Stomach (tissue), 19 donors: ENCODE results near the gene GTPBP10. TPM values are rescaled to one million over a fixed set of nuclear protein-coding genes. Genes with fewer than 3 reads are reported as not detected.

Experiments
- DNase-seq, 2 donors: peaks; one replicate each; pipeline versions ENCODE4 v3.0.0 to v3.0.0-alpha.2; 2013 to 2019
- H3K27ac ChIP-seq, 5 donors: fragments of 200-600 bp in 4 of 5; sonication (generic) in 4 of 5; one replicate each; pipeline ENCODE4 v1.5.1; 2013 to 2019; ENCODE audit warnings: mild to moderate bottlenecking in 1 of 5, moderate library complexity in 1 of 5
- H3K27me3 ChIP-seq, 3 donors: fragments of 200-600 bp; sonication (generic); one replicate each; pipeline ENCODE4 v1.5.1; 2017 to 2019; ENCODE audit warnings: mixed run types in 1 of 3
- H3K36me3 ChIP-seq, 4 donors: fragments of 200-600 bp; sonication (generic); 1 replicate in 3 of 4; 2 replicates in 1 of 4; pipeline ENCODE4 v1.5.1; 2016 to 2019
- H3K4me1 ChIP-seq, 4 donors: fragments of 200-600 bp; sonication (generic); one replicate each; pipeline ENCODE4 v1.5.1; 2016 to 2019
- H3K4me3 ChIP-seq, 4 donors: fragments of 200-600 bp; sonication (generic) in 3 of 4; one replicate each; pipeline ENCODE4 v1.5.1; 2016 to 2019; ENCODE audit warnings: mild to moderate bottlenecking in 1 of 4
- H3K9me3 ChIP-seq, 4 donors: fragments of 200-600 bp; sonication (generic); one replicate each; pipeline ENCODE4 v1.5.1; 2016 to 2019
- EP300 ChIP-seq: sonication (generic); formaldehyde crosslinking; IDR thresholded peaks from one replicate; pipeline ENCODE4 v1.6.1; 2017; ENCODE audit warnings: antibody characterized with exemption
- POLR2A ChIP-seq, 4 donors: fragments of 450-650 bp; IDR thresholded peaks; one replicate each; pipeline ENCODE4 v1.6.1; 2016; ENCODE audit warnings: antibody characterized with exemption in 4 of 4, control low read depth in 2 of 4, mild to moderate bottlenecking in 1 of 4, moderate library complexity in 1 of 4
- POLR2AphosphoS5 ChIP-seq, 3 donors: sonication (generic); formaldehyde crosslinking; IDR thresholded peaks; one replicate each; pipeline ENCODE4 v1.6.1; 2016; ENCODE audit warnings: antibody characterized with exemption in 3 of 3
- WGBS, 5 donors: extraction: QIAGEN DNeasy Blood & Tissue Kit in 3 of 5; methylation state at CpG; one replicate each; pipeline versions ENCODE4 v1.1.5 to v1.1.7; 2013 to 2018; 5-methylcytosine and 5-hydroxymethylcytosine counted together
- intact Hi-C: fragments of 100-400 bp; cut with DNase I; formaldehyde crosslinking; loops from one replicate; pipeline ENCODE4 v1.15.1; 2023; ENCODE audit warnings: low total_unique reads
- long read RNA-seq, 10 donors: transcript quantifications; one replicate each; lab custom pipeline, GENCODE V29; 2026
- polyA plus RNA-seq, 3 donors: library from polyadenylated mRNA; stranded (reverse); fragments of 200-250 nt; gene quantifications; one replicate each; pipeline ENCODE4 v1.2.3, GENCODE V29; 2013
- total RNA-seq, 5 donors: library from RNA; depleted of rRNA; stranded (reverse); fragments of >200 nt; gene quantifications; one replicate each; pipeline versions ENCODE4 v1.1.0 to v1.2.3, GENCODE V29; 2014 to 2016
- TF ChIP-seq, protein P1 (sequence below), 7 experiments: fragments of 450-650 bp in 4 of 7; fragments of 200-600 bp in 3 of 7; sonication (generic) in 3 of 7; IDR thresholded peaks; one replicate each; pipeline ENCODE4 v1.5.1; 2016 to 2019; ENCODE audit warnings: antibody characterized with exemption in 7 of 7, control low read depth in 2 of 7, mild to moderate bottlenecking in 1 of 7
- donor health status: healthy with polysubstance abuse.
- donor health status: Bipolar disorder and iron deficiency.
- donor health status: healthy.

Gene GTPBP10, protein sequence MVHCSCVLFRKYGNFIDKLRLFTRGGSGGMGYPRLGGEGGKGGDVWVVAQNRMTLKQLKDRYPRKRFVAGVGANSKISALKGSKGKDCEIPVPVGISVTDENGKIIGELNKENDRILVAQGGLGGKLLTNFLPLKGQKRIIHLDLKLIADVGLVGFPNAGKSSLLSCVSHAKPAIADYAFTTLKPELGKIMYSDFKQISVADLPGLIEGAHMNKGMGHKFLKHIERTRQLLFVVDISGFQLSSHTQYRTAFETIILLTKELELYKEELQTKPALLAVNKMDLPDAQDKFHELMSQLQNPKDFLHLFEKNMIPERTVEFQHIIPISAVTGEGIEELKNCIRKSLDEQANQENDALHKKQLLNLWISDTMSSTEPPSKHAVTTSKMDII
- total RNA-seq (10 to 100 TPM in 2 of 5 donors, 1 to 10 TPM in 2, under 1 TPM in 1; 0.58 to 73.0 (median 7.8) TPM), polyA plus RNA-seq (10 to 100 TPM in 1 of 3 donors, 1 to 10 TPM in 2; 9.0 to 17.3 (median 9.2) TPM)
- long read RNA-seq, donor 1, full-length matches to known transcripts = 1 of 1 reads
- long read RNA-seq, donor 1, partial matches to known transcripts = 0 of 1 reads
- long read RNA-seq, donor 1, other reads (novel, unspliced or antisense) = 0 of 1 reads
- long read RNA-seq, donor 2, full-length matches to known transcripts = 1 of 1 reads
- long read RNA-seq, donor 2, partial matches to known transcripts = 0 of 1 reads
- long read RNA-seq, donor 2, other reads (novel, unspliced or antisense) = 0 of 1 reads
- long read RNA-seq, donor 3, full-length matches to known transcripts = 5 of 5 reads
- long read RNA-seq, donor 3, partial matches to known transcripts = 0 of 5 reads
- long read RNA-seq, donor 3, other reads (novel, unspliced or antisense) = 0 of 5 reads
- long read RNA-seq, donor 4 = 0 reads
- long read RNA-seq, donor 5, full-length matches to known transcripts = 4 of 4 reads
- long read RNA-seq, donor 5, partial matches to known transcripts = 0 of 4 reads
- long read RNA-seq, donor 5, other reads (novel, unspliced or antisense) = 0 of 4 reads
- long read RNA-seq, donor 6, full-length matches to known transcripts = 2 of 2 reads
- long read RNA-seq, donor 6, partial matches to known transcripts = 0 of 2 reads
- long read RNA-seq, donor 6, other reads (novel, unspliced or antisense) = 0 of 2 reads
- long read RNA-seq, donor 7, full-length matches to known transcripts = 1 of 1 reads
- long read RNA-seq, donor 7, partial matches to known transcripts = 0 of 1 reads
- long read RNA-seq, donor 7, other reads (novel, unspliced or antisense) = 0 of 1 reads
- long read RNA-seq, donor 8, full-length matches to known transcripts = 3 of 3 reads
- long read RNA-seq, donor 8, partial matches to known transcripts = 0 of 3 reads
- long read RNA-seq, donor 8, other reads (novel, unspliced or antisense) = 0 of 3 reads
- long read RNA-seq, donor 9, full-length matches to known transcripts = 1 of 1 reads
- long read RNA-seq, donor 9, partial matches to known transcripts = 0 of 1 reads
- long read RNA-seq, donor 9, other reads (novel, unspliced or antisense) = 0 of 1 reads
- long read RNA-seq, donor 10, full-length matches to known transcripts = 2 of 2 reads
- long read RNA-seq, donor 10, partial matches to known transcripts = 0 of 2 reads
- long read RNA-seq, donor 10, other reads (novel, unspliced or antisense) = 0 of 2 reads

GRCh38 chr7:90346336-90347125 is at the start of gene GTPBP10:
TSS of gene GTPBP10 (plus strand) at chr7:90346716. CDS start at chr7:90346742, 26 bp downstream.
- peak within 1 kb of the TSS; percentile 83 to 96 (median 90) for H3K27ac ChIP-seq
- intact Hi-C loops = no loop called here
- peak; percentile 95 to 99 for DNase-seq
- H3K9me3 ChIP-seq = no peaks in the 10 kb centered on the region
- WGBS, 5 donors = 0% methylated on average over 25 to 37 of the region's 37 CpGs
- TF ChIP-seq POLR2A (IDR thresholded peaks at IDR 0.05) = peak in 1 of 4 donors; percentile 19
- TF ChIP-seq, protein P1, sequence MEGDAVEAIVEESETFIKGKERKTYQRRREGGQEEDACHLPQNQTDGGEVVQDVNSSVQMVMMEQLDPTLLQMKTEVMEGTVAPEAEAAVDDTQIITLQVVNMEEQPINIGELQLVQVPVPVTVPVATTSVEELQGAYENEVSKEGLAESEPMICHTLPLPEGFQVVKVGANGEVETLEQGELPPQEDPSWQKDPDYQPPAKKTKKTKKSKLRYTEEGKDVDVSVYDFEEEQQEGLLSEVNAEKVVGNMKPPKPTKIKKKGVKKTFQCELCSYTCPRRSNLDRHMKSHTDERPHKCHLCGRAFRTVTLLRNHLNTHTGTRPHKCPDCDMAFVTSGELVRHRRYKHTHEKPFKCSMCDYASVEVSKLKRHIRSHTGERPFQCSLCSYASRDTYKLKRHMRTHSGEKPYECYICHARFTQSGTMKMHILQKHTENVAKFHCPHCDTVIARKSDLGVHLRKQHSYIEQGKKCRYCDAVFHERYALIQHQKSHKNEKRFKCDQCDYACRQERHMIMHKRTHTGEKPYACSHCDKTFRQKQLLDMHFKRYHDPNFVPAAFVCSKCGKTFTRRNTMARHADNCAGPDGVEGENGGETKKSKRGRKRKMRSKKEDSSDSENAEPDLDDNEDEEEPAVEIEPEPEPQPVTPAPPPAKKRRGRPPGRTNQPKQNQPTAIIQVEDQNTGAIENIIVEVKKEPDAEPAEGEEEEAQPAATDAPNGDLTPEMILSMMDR (IDR thresholded peaks at IDR 0.05) = peak in 5 of 7 experiments; percentile 65 to 87 (median 73)
- TF ChIP-seq EP300 = no peak
- TF ChIP-seq POLR2AphosphoS5 (IDR thresholded peaks at IDR 0.05) = peak; percentile 91 to 95 (median 94)
- H3K36me3 ChIP-seq = no peaks in the 10 kb centered on the region
- H3K27me3 ChIP-seq = no peaks in the 10 kb centered on the region
- peaks cover 12 to 35% (median 27%) of the 10 kb centered on the region in 4 donors for H3K4me1 ChIP-seq
- peak within 1 kb of the TSS; percentile 64 to 78 (median 68) for H3K4me3 ChIP-seq

DNA sequence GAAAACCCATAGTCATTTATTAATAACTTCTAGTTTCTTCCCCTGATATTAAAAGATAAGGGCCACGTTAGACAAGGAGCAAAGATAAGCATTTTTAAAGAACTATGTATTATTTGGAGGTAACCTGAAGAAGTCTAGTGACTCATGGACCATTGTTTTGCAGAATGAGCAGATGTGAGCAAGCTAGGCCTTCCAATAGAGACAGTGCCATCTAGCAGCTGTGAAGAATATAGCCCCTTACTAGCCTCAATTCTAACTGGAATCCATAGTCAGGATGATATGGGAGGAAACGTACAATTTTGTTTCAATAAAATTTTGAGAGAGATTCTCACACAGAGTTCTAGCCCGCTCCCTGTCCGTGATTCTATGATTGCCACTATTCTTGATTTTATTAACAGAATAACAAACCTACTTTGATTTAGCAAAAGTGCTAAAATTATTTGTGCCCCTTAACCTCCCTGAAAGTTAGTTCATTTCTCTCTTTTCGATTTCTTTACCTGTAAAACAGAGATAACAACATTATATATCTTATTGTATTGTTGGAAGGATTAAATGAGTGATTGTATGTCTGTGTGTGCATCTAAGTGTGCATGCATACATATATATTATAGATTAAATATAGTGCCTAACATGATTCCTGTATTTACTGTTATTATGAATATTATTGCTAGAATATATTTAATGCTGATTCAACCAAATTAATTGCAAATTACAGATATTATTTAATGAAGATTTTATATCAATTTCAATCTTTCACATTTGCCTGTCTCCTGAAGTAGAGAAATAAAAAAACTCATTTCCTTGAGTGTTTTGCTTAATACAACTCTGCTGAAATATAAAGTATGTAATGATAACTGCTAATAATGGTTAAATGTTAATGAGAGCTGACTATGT is 48.1 kb upstream of the GTPBP10 start:
- WGBS, 5 donors = 55 to 63% (median 58%) methylated on average over 5 of the region's 5 CpGs
- no peak overlapping the region for H3K4me3 ChIP-seq
- no peaks in the 10 kb centered on the region for H3K36me3 ChIP-seq
- no peaks in the 10 kb centered on the region for H3K9me3 ChIP-seq
- TF ChIP-seq POLR2A (IDR thresholded peaks at IDR 0.05) = no peak
- TF ChIP-seq POLR2AphosphoS5 (IDR thresholded peaks at IDR 0.05) = no peak
- TF ChIP-seq, protein P1 (IDR thresholded peaks at IDR 0.05) = peak in 1 of 7 experiments; percentile 13
- TF ChIP-seq EP300 = no peak
- H3K27ac ChIP-seq = no peak overlapping the region
- DNase-seq = peak in 1 of 2 donors; percentile 48
- no peaks in the 10 kb centered on the region for H3K27me3 ChIP-seq
- intact Hi-C loops = no loop called here
- no peaks in the 10 kb centered on the region for H3K4me1 ChIP-seq

GRCh38 chr7:90303241-90303640 is 43.3 kb upstream of the GTPBP10 start:
- intact Hi-C loops = no loop called here
- no peak for DNase-seq
- 81 to 100% (median 93%) methylated on average over 1 of the region's 1 CpG for whole genome bisulfite sequencing, 5 donors
- TF ChIP-seq, protein P1 (IDR thresholded peaks at IDR 0.05) = no peak
- TF ChIP-seq POLR2AphosphoS5 (IDR thresholded peaks at IDR 0.05) = no peak
- no peak for TF ChIP-seq POLR2A (IDR thresholded peaks at IDR 0.05)
- no peak for TF ChIP-seq EP300
- Histone ChIP-seq H3K4me1 (no peaks in the 10 kb centered on the region), H3K4me3 (no peak overlapping the region), H3K9me3 (no peaks in the 10 kb centered on the region), H3K27me3 (no peaks in the 10 kb centered on the region), H3K27ac (no peak overlapping the region), H3K36me3 (peaks cover 0 to 13% (median 9%) of the 10 kb centered on the region in 4 donors)
